HG03432 (cell line): Measurements from ENCODE around the gene PHF21B.
"Not testable (repeated sequence)": the region's sequence is repeated elsewhere in the genome, so short reads cannot be mapped to it uniquely, and the experiment has no call there.

ENCODE experiments used
- ATAC-seq: cut with Tn5 transposase; IDR thresholded peaks from one replicate; pipeline ENCODE4 v1.9.1; 2021; ENCODE audit warnings: mild to moderate bottlenecking, moderate library complexity; ENCODE audit not compliant: unreplicated experiment

Gene PHF21B

GRCh38 chr22:44963832-44964721, 45.7 kb downstream of the PHF21B start:
- no peak for ATAC-seq

- ATAC-seq: no peak
Observed at GRCh38 chr22:44962741-44963454, 46.9 kb downstream of the PHF21B start.

GRCh38 chr22:44961682-44962081, 48.1 kb downstream of the PHF21B start:
- ATAC-seq: not testable (repeated sequence)

- no peak for ATAC-seq
Observed at GRCh38 chr22:44956840-44957767, 52.7 kb downstream of the PHF21B start.

DNA sequence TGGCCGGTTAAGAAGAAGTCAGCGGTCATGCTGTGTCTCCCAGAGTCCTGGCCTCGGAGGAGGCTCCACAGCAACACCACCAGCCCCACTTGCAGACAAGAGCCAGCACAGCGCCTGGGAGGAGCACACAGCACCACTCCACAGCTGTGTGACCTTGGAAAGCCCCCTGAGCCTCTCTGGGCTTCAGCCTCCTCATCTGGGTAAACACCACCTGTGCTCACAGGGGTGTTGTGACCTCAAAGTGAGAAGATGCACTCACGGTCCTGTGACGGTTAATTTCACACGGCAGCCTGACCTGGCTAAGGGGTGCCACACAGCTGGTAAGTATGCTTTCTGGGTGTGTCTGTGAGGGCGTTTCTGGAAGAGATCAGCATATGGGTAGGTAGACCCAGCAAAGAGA, 54.7 kb downstream of the PHF21B start:
- ATAC-seq: no peak

GRCh38 chr22:44954149-44954548, 55.7 kb downstream of the PHF21B start:
- no peak for ATAC-seq

DNA sequence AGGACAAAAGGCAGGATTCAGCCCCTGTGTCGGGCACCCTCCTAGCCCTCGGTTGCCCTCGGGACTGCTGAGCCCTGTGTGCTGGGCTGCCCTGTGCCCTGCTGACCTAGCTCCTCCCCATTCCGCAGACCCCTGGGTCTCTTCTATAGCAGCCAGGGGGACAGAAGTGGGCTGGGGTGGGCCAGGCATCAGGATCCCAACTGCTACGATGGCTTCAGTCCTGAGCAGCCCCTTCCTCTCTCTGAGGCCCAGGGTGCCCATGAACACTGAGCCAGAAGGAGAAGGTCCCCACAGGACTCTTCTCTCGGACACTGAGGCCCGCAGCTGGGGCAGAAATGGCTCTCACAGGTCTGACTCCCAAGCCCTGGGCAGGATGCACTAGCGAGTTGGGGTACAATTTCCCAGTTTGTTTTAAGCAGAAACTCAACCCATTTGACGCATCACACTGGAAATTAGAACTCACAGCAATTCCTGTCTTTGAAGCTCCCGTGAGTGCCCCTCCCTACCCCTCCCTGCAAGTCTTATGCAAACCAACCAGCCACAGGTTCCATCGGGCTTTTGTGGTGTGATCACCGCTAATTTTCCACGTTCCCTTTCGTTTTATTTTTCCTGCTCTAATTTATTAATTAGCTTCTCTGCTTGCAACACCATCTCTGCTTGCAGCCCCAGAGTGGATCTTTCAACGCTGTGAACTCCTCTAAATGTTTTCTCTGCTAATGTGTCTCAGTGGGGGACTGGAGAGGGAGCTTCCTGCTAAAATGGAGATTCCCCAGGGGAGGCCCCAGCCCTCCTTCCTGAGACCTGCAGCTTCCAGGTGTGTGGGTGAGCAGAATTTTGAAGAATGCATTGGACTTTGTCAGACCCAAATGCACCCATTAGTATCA, 56.7 kb downstream of the PHF21B start:
- no peak for ATAC-seq

GRCh38 chr22:44951510-44951816, 58.3 kb downstream of the PHF21B start:
- ATAC-seq: no peak

DNA sequence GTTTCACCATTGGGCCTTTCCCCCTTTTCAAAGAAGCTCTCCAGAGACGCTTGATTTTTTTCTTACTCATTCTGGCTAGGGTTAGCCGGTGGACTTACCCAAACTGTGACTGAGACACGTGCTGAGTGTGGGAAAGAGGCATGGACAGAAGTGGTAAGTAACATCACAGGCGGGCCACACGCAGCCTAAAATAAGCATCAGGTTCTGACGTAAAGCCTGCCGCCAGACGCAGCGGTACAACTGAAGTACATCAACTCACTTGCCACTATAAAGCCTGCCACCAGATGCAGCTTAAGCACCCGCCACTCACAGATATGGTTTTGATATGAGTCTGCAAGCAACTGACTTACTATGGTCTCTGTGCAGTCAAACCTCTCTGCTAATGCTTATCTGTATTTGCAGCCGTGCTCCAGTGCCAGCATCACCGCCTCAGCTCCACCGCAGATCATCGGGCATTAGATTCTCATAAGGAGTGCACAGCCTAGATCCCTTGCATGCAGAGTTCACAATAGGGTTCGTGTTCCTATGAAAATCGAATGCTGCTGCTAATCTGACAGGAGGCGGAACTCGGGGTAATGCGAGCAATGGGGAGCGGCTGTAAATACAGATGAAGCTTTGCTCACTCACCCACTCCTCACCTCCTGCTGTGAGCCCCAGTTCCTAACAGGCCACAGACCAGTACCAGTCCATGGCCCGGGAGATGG, 58.8 kb downstream of the PHF21B start:
- no peak for ATAC-seq

DNA sequence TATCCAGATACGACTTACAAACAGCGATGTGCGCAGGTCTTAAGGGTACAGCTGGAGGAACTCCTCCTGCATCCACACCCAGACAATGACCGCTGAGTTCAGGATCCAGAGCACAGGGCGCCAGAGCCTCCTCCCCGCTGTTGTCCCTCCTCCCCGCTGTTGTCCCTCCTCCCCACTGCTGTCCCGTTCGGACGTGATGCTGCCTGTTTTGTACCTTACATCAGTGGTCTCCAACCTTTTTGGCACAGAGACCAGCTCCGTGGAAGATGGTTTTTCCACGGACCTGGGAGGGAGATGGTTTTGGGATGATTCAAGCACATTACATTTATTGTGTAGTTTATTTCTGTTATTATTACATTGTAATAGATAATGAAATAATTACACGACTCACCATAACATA, 62.0 kb downstream of the PHF21B start:
- ATAC-seq: no peak

- ATAC-seq: no peak
Observed at GRCh38 chr22:44947049-44947448, 62.8 kb downstream of the PHF21B start.

DNA sequence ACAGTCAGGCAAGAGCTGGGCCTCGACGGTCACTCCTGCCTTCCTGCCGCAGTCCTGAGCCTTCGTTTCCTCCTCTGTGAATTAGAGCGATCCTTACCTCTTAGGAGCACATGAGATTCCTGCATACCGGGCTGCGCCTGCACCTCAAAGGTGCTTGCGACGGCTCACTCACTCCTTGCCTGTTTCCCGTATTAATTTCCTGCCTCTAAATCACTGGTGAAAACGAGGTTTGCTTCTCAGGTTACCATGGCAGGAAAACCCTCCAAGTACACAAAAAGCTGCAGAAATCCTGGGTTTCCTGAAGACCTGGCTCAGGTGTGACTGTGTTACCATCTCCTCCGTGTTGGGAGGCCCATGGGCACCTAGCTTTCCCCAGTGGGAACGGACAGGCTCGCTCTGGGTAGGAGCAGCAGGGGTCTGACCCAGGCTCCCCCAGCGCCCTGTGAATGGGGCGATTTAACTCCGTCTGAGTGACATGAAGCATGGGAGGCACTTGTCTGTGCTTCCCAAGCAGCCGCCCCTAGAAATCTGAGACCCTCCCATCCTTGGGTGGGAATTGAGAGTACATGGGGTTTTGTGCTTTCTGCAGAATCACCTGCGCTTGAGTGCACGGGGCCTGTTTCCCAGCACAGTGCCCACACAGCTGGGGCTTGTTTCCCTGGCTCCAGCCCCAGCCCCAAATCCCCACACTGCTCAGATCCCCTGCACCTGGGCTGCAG, 64.8 kb downstream of the PHF21B start:
- no peak for ATAC-seq

DNA sequence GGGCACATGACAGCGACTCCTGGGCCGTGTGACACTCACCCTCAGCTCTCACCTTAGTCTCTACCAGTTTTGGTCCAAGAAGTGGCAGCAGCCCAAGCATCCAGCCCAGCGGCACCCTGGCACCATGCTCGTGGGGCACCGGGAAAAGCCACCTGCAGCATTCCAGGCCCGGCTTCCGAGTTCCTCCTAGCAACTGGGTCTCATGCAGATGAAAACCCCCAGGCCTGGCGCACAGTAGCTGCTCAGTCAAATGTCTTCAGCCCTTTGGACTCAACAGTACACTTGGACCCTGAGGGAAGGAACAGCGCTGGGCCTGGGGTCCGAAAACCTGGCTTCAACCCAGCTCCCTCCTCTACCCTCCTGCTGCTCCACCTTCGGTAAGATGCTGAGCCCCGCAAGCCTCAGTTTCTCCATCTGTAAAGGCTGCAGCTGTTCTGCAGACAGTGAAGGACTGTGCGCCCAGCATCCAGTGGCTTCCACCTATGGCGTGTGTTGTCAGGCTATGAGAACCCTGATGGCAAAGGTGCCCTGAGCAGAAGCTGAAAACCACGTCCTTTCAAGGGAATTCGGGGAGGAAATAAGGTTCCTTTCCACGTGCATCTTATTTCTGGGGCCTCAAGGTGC, 66.0 kb downstream of the PHF21B start:
- ATAC-seq: no peak

- no peak for ATAC-seq
Observed at GRCh38 chr22:44942979-44943700, 66.7 kb downstream of the PHF21B start.

DNA sequence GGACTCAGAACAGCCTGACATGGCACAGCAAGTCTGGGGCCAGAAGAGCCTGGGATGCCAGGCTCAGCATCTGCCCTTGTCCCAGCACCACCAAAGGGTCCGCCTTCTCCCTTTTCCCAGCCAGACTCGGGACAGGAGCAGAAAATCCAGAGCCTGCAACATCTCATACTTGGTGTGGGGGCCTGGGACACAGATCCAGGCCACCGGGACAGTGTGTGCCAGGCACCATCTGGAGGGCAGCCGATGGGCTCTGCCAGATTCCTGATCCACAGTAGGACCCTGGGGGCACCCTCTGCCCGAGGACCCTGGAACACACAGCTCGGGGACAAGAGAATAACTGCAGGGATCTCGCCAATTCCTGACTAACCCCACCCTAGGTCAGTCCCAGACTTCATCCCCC, 67.7 kb downstream of the PHF21B start:
- no peak for ATAC-seq

DNA sequence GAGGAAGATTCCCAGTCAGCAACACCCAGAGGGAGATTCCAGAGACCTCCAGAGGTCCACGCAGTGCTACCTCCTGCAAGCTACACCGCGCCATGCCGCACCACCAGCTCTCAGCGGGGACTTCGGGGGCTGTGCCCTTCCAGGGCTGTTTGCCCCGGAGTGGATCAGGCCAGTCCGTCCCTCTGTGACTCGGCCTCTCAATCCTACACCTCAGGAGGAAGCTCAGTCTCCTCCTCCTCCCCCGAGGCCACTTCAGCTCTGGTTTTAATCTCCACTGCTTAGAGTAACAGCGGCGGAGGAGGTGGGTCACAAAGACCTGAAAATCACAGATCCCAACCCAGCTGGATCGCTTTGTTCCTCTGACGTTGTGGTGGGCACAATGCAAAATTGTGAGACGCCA, 68.6 kb downstream of the PHF21B start:
- no peak for ATAC-seq

DNA sequence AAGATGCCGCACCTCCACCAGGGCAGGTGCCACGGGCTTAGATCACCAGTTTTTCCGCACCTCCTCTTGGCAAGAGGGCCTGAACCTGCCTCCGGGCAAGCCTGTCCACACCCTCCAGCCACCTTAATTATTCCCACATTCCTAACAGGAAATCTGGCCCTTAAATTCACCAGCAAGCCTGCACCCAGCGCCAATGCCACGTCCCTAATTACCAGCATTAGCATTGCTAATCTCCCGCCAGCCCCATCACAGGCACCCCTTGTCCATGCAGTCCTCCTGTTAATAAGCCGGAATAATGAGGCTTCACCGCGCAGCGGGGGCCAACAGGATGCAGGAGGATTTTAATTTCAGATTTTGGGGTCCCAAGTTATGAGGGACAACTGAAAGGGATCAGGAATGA, 69.7 kb downstream of the PHF21B start:
- no peak for ATAC-seq

DNA sequence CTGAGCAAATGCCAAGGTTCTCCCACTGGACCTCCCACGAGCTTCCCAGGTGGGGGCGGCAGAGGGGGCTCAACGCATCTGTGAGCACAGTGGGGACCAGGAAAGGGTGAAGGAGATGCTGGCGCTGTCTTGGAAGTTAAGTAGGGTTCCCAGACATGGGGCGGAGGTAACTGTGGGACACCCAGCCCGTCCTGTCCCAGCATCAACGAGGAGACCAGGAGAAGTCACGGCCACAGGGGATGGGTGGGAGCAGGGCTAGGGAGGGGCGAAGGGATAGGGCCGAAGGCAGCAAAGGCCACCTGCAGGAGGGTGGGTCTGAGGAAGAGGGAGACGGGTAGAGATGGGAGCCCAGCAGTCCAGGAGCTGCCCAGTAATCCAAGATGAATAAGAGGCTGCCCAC, 70.4 kb downstream of the PHF21B start:
- ATAC-seq: no peak
